ENCODE results near the gene SGPP2. TPM values are rescaled to one million over a fixed set of nuclear protein-coding genes. Genes with fewer than 3 reads are reported as not detected.

Gene SGPP2
- total RNA-seq, 4 donors from 2014 or later, result 27.3 to 65.6 (median 49.0) TPM

- 68% methylated on average over 6 of the region's 6 CpGs for WGBS
- no peak overlapping the region for H3K4me3 ChIP-seq
- H3K27me3 ChIP-seq, result no peaks in the 10 kb centered on the region
- no peak for DNase-seq (ENCODE audit: low spot score in 2 of 2)
- no peaks in the 10 kb centered on the region for H3K4me1 ChIP-seq
- no peak for TF ChIP-seq EP300 (IDR thresholded peaks at IDR 0.05)
- TF ChIP-seq CTCF (IDR thresholded peaks at IDR 0.05), result no peak
- no peak overlapping the region for H3K27ac ChIP-seq
- H3K9me3 ChIP-seq, result peaks cover 5% of the 10 kb centered on the region
- H3K36me3 ChIP-seq, result no peaks in the 10 kb centered on the region
Observed at GRCh38 chr2:222391743-222392285, 32.5 kb upstream of the SGPP2 start.

- Histone ChIP-seq H3K4me3 (no peak overlapping the region), H3K4me1 (no peaks in the 10 kb centered on the region), H3K27me3 (no peaks in the 10 kb centered on the region), H3K27ac (no peak overlapping the region), H3K9me3 (peaks cover 5% of the 10 kb centered on the region), H3K36me3 (no peaks in the 10 kb centered on the region)
- DNase-seq (ENCODE audit: low spot score in 2 of 2), result no peak
- TF ChIP-seq POLR2AphosphoS5 (IDR thresholded peaks at IDR 0.05), result no peak
- TF ChIP-seq CTCF (IDR thresholded peaks at IDR 0.05), result no peak
- TF ChIP-seq POLR2A (IDR thresholded peaks at IDR 0.05), result no peak
- TF ChIP-seq EP300 (IDR thresholded peaks at IDR 0.05), result no peak
- 65% methylated on average over 4 of the region's 4 CpGs for WGBS
Observed at GRCh38 chr2:222393733-222394267, 30.5 kb upstream of the SGPP2 start.

- WGBS, result 93% methylated on average over 1 of the region's 1 CpG
- no peaks in the 10 kb centered on the region for H3K4me1 ChIP-seq
- H3K27me3 ChIP-seq, result no peaks in the 10 kb centered on the region
- peaks cover 5% of the 10 kb centered on the region for H3K9me3 ChIP-seq
- no peak for DNase-seq (ENCODE audit: low spot score in 2 of 2)
- H3K36me3 ChIP-seq, result no peaks in the 10 kb centered on the region
- no peak overlapping the region for H3K27ac ChIP-seq
- no peak overlapping the region for H3K4me3 ChIP-seq
- no peak for TF ChIP-seq CTCF (IDR thresholded peaks at IDR 0.05)
- no peak for TF ChIP-seq POLR2A (IDR thresholded peaks at IDR 0.05)
- no peak for TF ChIP-seq EP300 (IDR thresholded peaks at IDR 0.05)
- no peak for TF ChIP-seq POLR2AphosphoS5 (IDR thresholded peaks at IDR 0.05)
Observed at GRCh38 chr2:222398446-222398885, 25.9 kb upstream of the SGPP2 start.

- TF ChIP-seq EP300 (IDR thresholded peaks at IDR 0.05), result no peak
- no peak for TF ChIP-seq CTCF (IDR thresholded peaks at IDR 0.05)
- TF ChIP-seq POLR2A (IDR thresholded peaks at IDR 0.05), result no peak
- no peak for TF ChIP-seq POLR2AphosphoS5 (IDR thresholded peaks at IDR 0.05)
- 28% methylated on average over 5 of the region's 5 CpGs for WGBS
Observed at GRCh38 chr2:222399038-222399783, 25.1 kb upstream of the SGPP2 start.

GRCh38 chr2:222404151-222404905 lies 20.0 kb upstream of the SGPP2 start:
- no peak overlapping the region for H3K4me3 ChIP-seq
- H3K4me1 ChIP-seq, result no peaks in the 10 kb centered on the region
- DNase-seq (ENCODE audit: low spot score in 2 of 2), result no peak
- WGBS, result 69% methylated on average over 8 of the region's 8 CpGs
- H3K27ac ChIP-seq, result no peak overlapping the region
- no peak for TF ChIP-seq EP300 (IDR thresholded peaks at IDR 0.05)
- no peak for TF ChIP-seq CTCF (IDR thresholded peaks at IDR 0.05)
- TF ChIP-seq POLR2A (IDR thresholded peaks at IDR 0.05), result no peak
- TF ChIP-seq POLR2AphosphoS5 (IDR thresholded peaks at IDR 0.05), result no peak
- no peaks in the 10 kb centered on the region for H3K9me3 ChIP-seq
- H3K27me3 ChIP-seq, result no peaks in the 10 kb centered on the region
- H3K36me3 ChIP-seq, result no peaks in the 10 kb centered on the region

More at GRCh38 chr2:222399038-222399783, 25.1 kb upstream of the SGPP2 start:
- DNase-seq (ENCODE audit: low spot score in 2 of 2), result no peak
- H3K4me1 ChIP-seq, result no peaks in the 10 kb centered on the region
- no peak overlapping the region for H3K27ac ChIP-seq
- no peak overlapping the region for H3K4me3 ChIP-seq
- no peaks in the 10 kb centered on the region for H3K36me3 ChIP-seq
- no peaks in the 10 kb centered on the region for H3K27me3 ChIP-seq
- peaks cover 5% of the 10 kb centered on the region for H3K9me3 ChIP-seq
